ENCODE data around the gene SCN8A. TPM values are rescaled to one million over a fixed set of nuclear protein-coding genes. Genes with fewer than 3 reads are reported as not detected.

The SCN8A gene
- total RNA-seq, 1 donor from 2014 or later, result 2.7 TPM

- H3K36me3 Mint-ChIP-seq, result no peaks in the 10 kb centered on the region
- TF ChIP-seq, protein P1, sequence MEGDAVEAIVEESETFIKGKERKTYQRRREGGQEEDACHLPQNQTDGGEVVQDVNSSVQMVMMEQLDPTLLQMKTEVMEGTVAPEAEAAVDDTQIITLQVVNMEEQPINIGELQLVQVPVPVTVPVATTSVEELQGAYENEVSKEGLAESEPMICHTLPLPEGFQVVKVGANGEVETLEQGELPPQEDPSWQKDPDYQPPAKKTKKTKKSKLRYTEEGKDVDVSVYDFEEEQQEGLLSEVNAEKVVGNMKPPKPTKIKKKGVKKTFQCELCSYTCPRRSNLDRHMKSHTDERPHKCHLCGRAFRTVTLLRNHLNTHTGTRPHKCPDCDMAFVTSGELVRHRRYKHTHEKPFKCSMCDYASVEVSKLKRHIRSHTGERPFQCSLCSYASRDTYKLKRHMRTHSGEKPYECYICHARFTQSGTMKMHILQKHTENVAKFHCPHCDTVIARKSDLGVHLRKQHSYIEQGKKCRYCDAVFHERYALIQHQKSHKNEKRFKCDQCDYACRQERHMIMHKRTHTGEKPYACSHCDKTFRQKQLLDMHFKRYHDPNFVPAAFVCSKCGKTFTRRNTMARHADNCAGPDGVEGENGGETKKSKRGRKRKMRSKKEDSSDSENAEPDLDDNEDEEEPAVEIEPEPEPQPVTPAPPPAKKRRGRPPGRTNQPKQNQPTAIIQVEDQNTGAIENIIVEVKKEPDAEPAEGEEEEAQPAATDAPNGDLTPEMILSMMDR (IDR thresholded peaks at IDR 0.05; ENCODE audit: unreplicated experiment), result no peak
- H3K4me1 Mint-ChIP-seq, result peaks cover 9% of the 10 kb centered on the region
- H3K9me3 Mint-ChIP-seq, result no peaks in the 10 kb centered on the region
- DNase-seq (ENCODE audit: low spot score in 2 of 2, unreplicated experiment in 2 of 2), result no peak
- no peak overlapping the region for H3K27ac Mint-ChIP-seq
- no peak overlapping the region for H3K4me3 Mint-ChIP-seq
- no peaks in the 10 kb centered on the region for H3K27me3 Mint-ChIP-seq (ENCODE audit: low read depth)
Observed at GRCh38 chr12:51749206-51749985, 158.4 kb downstream of the SCN8A start.

- no peaks in the 10 kb centered on the region for H3K9me3 Mint-ChIP-seq
- DNase-seq (ENCODE audit: low spot score in 2 of 2, unreplicated experiment in 2 of 2), result no peak
- no peaks in the 10 kb centered on the region for H3K36me3 Mint-ChIP-seq
- H3K27ac Mint-ChIP-seq, result no peak overlapping the region
- peaks cover 9% of the 10 kb centered on the region for H3K4me1 Mint-ChIP-seq
- TF ChIP-seq, protein P1 (IDR thresholded peaks at IDR 0.05; ENCODE audit: unreplicated experiment), result no peak
- no peaks in the 10 kb centered on the region for H3K27me3 Mint-ChIP-seq (ENCODE audit: low read depth)
- H3K4me3 Mint-ChIP-seq, result no peak overlapping the region
Observed at GRCh38 chr12:51749986-51750317, 158.9 kb downstream of the SCN8A start.

DNA sequence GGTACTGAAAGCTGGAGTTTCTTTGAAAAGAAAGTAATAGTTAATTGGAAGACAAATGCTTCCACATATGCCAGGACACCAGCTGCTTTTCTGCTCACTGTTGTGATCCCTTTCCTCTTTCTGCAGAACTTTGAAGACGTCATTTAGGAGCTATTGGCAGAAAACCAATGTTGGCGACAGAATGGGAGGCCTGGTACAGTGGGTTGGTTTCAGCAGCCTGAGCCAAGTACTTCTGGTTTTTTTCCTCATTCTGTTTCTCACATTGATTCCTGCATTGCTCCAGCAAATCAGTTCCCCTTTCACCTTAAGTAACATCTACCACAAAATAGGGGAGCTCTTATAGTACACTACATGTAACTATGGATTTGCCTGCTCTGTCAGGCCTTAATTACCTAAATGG lies 160.6 kb downstream of the SCN8A start:
- Mint-ChIP-seq H3K27me3 (ENCODE audit: low read depth) (no peaks in the 10 kb centered on the region), H3K4me1 (peaks cover 9% of the 10 kb centered on the region), H3K9me3 (no peaks in the 10 kb centered on the region), H3K27ac (no peak overlapping the region), H3K36me3 (no peaks in the 10 kb centered on the region), H3K4me3 (no peak overlapping the region)
- TF ChIP-seq, protein P1 (IDR thresholded peaks at IDR 0.05; ENCODE audit: unreplicated experiment), result no peak
- DNase-seq (ENCODE audit: low spot score in 2 of 2, unreplicated experiment in 2 of 2), result no peak

DNA sequence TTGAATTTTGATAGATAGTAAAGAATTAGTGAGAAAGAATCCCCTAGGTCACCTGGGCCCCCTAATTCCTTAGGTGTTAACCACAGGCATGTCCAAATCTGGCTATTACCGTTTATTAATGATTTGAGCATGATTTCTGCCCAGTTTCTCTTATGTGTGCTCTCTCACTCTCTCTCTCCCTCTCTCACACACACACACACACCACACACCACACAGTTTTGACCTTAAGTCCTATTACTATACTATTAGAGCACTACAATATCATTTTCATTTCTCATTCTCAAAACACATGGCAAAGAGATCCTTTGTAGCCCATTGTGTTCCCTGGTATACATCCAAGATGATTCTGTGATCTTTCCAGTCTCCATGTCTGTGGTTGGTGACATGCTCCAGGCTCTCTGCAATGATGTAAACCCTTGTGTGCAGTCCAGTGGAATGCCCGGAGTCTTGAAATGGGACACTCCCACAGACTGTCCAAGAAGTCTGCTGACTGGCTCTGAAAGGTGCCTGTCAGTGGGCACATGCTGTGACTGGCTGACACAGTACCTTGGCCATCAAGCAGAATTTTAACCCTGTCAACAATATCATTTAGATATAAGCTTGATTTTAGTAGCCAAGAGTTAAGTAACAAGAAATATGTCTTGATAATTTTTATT lies 161.3 kb downstream of the SCN8A start:
- H3K4me3 Mint-ChIP-seq, result no peak overlapping the region
- DNase-seq (ENCODE audit: low spot score in 2 of 2, unreplicated experiment in 2 of 2), result peak in 1 of 2 experiments; percentile 47
- no peaks in the 10 kb centered on the region for H3K9me3 Mint-ChIP-seq
- TF ChIP-seq, protein P1 (IDR thresholded peaks at IDR 0.05; ENCODE audit: unreplicated experiment), result no peak
- H3K27ac Mint-ChIP-seq, result peak overlapping the region; percentile 74
- no peaks in the 10 kb centered on the region for H3K36me3 Mint-ChIP-seq
- H3K4me1 Mint-ChIP-seq, result peaks cover 9% of the 10 kb centered on the region
- H3K27me3 Mint-ChIP-seq (ENCODE audit: low read depth), result no peaks in the 10 kb centered on the region

DNA sequence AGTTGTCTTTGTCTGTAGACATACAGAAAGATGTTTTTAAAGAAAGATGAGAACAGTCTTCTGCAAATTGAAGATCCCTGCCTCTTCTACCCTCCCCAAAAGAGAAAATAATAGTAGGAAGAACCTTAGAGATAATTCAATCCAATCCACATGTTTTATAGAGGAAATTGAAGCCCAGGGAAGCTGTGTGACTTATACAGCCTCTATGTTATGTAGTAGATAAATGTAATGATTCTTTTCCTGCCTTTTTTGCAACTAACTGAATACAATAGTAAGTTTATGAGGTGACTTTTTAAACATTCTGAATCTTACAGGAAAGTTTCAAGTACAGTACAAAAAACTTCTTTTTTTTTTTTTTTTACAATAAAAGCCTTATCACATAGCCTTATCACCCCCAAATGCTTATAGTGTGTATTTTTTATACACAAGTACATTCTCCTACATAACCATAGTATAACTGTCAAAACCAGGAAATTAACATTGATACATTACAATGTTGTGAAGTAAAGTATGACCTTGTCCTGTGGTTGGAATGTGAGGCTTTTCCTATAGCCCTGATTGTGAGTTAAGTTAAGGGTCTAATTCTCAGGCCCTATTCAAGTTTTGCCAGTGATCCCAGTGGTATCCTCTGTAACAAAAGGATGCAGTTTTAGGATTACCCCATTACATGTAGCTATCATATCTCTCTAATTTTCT lies 163.1 kb downstream of the SCN8A start:
- no peaks in the 10 kb centered on the region for H3K27me3 Mint-ChIP-seq (ENCODE audit: low read depth)
- peaks cover 9% of the 10 kb centered on the region for H3K4me1 Mint-ChIP-seq
- H3K9me3 Mint-ChIP-seq, result no peaks in the 10 kb centered on the region
- no peak overlapping the region for H3K27ac Mint-ChIP-seq
- no peak overlapping the region for H3K4me3 Mint-ChIP-seq
- no peak for DNase-seq (ENCODE audit: low spot score in 2 of 2, unreplicated experiment in 2 of 2)
- TF ChIP-seq, protein P1 (IDR thresholded peaks at IDR 0.05; ENCODE audit: unreplicated experiment), result no peak
- no peaks in the 10 kb centered on the region for H3K36me3 Mint-ChIP-seq
